ENCODE results near the gene ARNT2.

ARNT2 gene

GRCh38 chr15:80549191-80549590 lies 145.0 kb downstream of the ARNT2 start:
- DNase-seq (ENCODE audit: low spot score) = no peak
- in situ Hi-C loops (cut with MboI; ENCODE audit: low sequenced_read_pairs, unreplicated experiment) = no loop called here
- TF ChIP-seq CTCF (IDR thresholded peaks at IDR 0.05; ENCODE audit: borderline replicate concordance, control extremely low read depth, extremely low read depth, insufficient read depth, missing control alignments) = no peak

- no peak for DNase-seq (ENCODE audit: low spot score)
- TF ChIP-seq CTCF (IDR thresholded peaks at IDR 0.05; ENCODE audit: borderline replicate concordance, control extremely low read depth, extremely low read depth, insufficient read depth, missing control alignments) = no peak
- in situ Hi-C loops (cut with MboI; ENCODE audit: low sequenced_read_pairs, unreplicated experiment) = no loop called here
Measured at GRCh38 chr15:80549654-80550053, 145.5 kb downstream of the ARNT2 start.

- in situ Hi-C loops (cut with MboI; ENCODE audit: low sequenced_read_pairs, unreplicated experiment) = no loop called here
- TF ChIP-seq CTCF (IDR thresholded peaks at IDR 0.05; ENCODE audit: borderline replicate concordance, control extremely low read depth, extremely low read depth, insufficient read depth, missing control alignments) = no peak
- DNase-seq (ENCODE audit: low spot score) = no peak
Measured at GRCh38 chr15:80550219-80550907, 146.2 kb downstream of the ARNT2 start.

GRCh38 chr15:80550908-80551260 lies 146.7 kb downstream of the ARNT2 start:
- in situ Hi-C loops (cut with MboI; ENCODE audit: low sequenced_read_pairs, unreplicated experiment) = no loop called here
- DNase-seq (ENCODE audit: low spot score) = no peak
- TF ChIP-seq CTCF (IDR thresholded peaks at IDR 0.05; ENCODE audit: borderline replicate concordance, control extremely low read depth, extremely low read depth, insufficient read depth, missing control alignments) = no peak

GRCh38 chr15:80551348-80551747 lies 147.2 kb downstream of the ARNT2 start:
- in situ Hi-C loops (cut with MboI; ENCODE audit: low sequenced_read_pairs, unreplicated experiment) = no loop called here
- TF ChIP-seq CTCF (IDR thresholded peaks at IDR 0.05; ENCODE audit: borderline replicate concordance, control extremely low read depth, extremely low read depth, insufficient read depth, missing control alignments) = no peak
- no peak for DNase-seq (ENCODE audit: low spot score)

GRCh38 chr15:80554560-80554959 lies 150.4 kb downstream of the ARNT2 start:
- no peak for TF ChIP-seq CTCF (IDR thresholded peaks at IDR 0.05; ENCODE audit: borderline replicate concordance, control extremely low read depth, extremely low read depth, insufficient read depth, missing control alignments)
- in situ Hi-C loops (cut with MboI; ENCODE audit: low sequenced_read_pairs, unreplicated experiment) = no loop called here
- DNase-seq (ENCODE audit: low spot score) = no peak

Data from GM13976 (cell line).